Measurements from ENCODE around the gene ADGRG1. TPM values are rescaled to one million over a fixed set of nuclear protein-coding genes. Genes with fewer than 3 reads are reported as not detected.

Gene ADGRG1
- total RNA-seq, 1 experiment from 2014 or later, result 10.2 TPM

GRCh38 chr16:57622361-57623250 is 5.8 kb upstream of the ADGRG1 start:
- Mint-ChIP-seq H3K27ac (ENCODE audit: low read depth, unreplicated experiment) (peak overlapping the region; percentile 35), H3K27me3 (ENCODE audit: insufficient read depth, unreplicated experiment) (no peaks in the 10 kb centered on the region), H3K36me3 (ENCODE audit: insufficient read depth, unreplicated experiment) (no peaks in the 10 kb centered on the region), H3K4me3 (ENCODE audit: unreplicated experiment) (no peak overlapping the region), H3K9me3 (ENCODE audit: unreplicated experiment) (no peaks in the 10 kb centered on the region), H3K4me1 (ENCODE audit: insufficient read depth, unreplicated experiment) (peaks cover 62% of the 10 kb centered on the region)
- no peak for DNase-seq (ENCODE audit: unreplicated experiment)
- ChIA-PET CTCF (interaction anchor here (0.7 to 5.9 kb wide), 7 partner anchors 12 to 371 kb away, joined by 3 to 33 read pairs (median 5); no protein-coding TSS in a partner anchor), POLR2A (interaction anchor here (0.6 to 1.0 kb wide), 5 partner anchors 8 to 435 kb away, joined by 3 to 5 read pairs (median 3); no protein-coding TSS in a partner anchor)
- intact Hi-C loops (cut with micrococcal nuclease), result no loop called here
- TF ChIP-seq, protein P1, sequence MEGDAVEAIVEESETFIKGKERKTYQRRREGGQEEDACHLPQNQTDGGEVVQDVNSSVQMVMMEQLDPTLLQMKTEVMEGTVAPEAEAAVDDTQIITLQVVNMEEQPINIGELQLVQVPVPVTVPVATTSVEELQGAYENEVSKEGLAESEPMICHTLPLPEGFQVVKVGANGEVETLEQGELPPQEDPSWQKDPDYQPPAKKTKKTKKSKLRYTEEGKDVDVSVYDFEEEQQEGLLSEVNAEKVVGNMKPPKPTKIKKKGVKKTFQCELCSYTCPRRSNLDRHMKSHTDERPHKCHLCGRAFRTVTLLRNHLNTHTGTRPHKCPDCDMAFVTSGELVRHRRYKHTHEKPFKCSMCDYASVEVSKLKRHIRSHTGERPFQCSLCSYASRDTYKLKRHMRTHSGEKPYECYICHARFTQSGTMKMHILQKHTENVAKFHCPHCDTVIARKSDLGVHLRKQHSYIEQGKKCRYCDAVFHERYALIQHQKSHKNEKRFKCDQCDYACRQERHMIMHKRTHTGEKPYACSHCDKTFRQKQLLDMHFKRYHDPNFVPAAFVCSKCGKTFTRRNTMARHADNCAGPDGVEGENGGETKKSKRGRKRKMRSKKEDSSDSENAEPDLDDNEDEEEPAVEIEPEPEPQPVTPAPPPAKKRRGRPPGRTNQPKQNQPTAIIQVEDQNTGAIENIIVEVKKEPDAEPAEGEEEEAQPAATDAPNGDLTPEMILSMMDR (IDR thresholded peaks at IDR 0.05; ENCODE audit: unreplicated experiment), result no peak
- no TSS peak for BruUV-seq (replicated peaks)

DNA sequence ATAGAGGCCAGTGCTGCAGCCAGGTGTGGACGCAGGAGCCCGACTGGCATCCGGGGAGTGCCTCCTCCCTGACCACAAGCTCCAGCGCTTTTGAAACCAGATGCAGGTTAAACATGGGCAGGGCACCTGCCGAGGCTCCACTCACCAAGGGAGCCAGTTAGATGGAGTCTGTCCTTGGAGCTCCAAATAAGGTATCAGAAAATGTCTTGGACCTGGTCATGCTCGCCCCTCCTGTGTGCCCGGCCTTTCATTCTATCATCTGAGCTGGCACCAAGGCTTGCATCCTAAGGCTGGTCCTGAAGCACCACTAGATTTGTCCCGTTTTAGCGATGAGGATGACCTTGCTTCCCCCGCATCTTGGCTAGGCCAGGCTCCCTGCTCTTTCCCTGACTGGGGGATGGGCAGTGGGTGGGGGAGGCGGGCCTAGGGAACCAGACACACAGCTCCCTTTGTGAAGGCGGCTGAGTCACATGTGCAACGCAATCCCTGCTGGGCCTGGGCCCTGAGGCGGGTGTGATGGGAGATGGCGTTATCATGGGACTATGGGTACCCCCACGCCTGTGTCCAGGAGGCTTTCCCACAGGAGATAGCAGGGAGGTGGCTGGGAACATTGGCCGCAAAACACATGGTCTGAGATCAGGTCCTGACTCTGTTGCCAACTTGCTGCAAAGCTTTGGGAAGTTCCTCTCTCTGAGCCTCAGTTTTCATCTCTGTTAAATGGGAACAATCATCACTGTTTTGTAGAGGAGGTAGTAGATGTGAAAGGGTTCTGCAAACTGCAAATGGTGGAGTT is 5.0 kb upstream of the ADGRG1 start:
- Mint-ChIP-seq H3K36me3 (ENCODE audit: insufficient read depth, unreplicated experiment) (peaks cover under 1% of the 10 kb centered on the region), H3K9me3 (ENCODE audit: unreplicated experiment) (no peaks in the 10 kb centered on the region), H3K4me1 (ENCODE audit: insufficient read depth, unreplicated experiment) (peaks cover 60% of the 10 kb centered on the region), H3K27ac (ENCODE audit: low read depth, unreplicated experiment) (peak overlapping the region; percentile 35), H3K27me3 (ENCODE audit: insufficient read depth, unreplicated experiment) (no peaks in the 10 kb centered on the region), H3K4me3 (ENCODE audit: unreplicated experiment) (no peak overlapping the region)
- intact Hi-C loops (cut with micrococcal nuclease), result no loop called here
- BruUV-seq (replicated peaks), result no TSS peak
- TF ChIP-seq, protein P1 (IDR thresholded peaks at IDR 0.05; ENCODE audit: unreplicated experiment), result no peak
- CTCF ChIA-PET, result interaction anchor here (0.7 to 5.9 kb wide), 6 partner anchors 11 to 806 kb away, joined by 3 to 33 read pairs (median 4); no protein-coding TSS in a partner anchor
- peak; percentile 93 for DNase-seq (ENCODE audit: unreplicated experiment)
- POLR2A ChIA-PET, result interaction anchor here (0.7 to 1.0 kb wide), 2 partner anchors 11 to 436 kb away, joined by 3 to 5 read pairs; no protein-coding TSS in a partner anchor

DNA sequence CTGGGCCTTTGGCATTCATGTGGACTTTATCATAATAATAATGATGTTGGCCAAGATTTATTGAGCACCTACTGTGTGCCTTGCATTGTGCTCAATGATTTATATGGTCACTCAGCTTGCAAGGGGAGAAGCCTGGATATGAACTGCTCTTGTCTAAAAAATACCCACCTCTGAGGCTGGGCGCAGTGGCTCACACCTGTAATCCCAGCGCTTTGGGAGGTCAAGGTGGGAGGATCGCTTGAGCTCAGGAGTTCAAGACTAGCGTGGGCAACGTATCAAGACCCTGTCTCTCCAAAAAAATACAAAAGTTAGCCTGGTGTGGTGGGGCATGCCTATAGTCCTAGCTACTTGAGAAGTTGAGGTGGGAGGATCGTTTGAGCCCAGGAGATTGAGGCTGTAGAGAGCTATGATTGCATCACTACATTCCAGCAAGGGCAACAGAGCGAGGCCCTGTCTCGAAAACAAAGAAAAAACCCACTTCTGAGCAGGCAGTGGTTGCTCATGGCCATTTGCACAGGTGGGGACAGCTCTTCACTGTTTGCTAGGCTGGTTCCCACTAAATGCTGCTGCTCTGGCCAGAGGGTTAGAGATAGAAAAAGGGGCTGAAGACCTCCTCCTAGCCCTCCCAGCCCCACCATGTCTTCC is 4.3 kb upstream of the ADGRG1 start:
- Mint-ChIP-seq H3K4me1 (ENCODE audit: insufficient read depth, unreplicated experiment) (peaks cover 60% of the 10 kb centered on the region), H3K9me3 (ENCODE audit: unreplicated experiment) (no peaks in the 10 kb centered on the region), H3K36me3 (ENCODE audit: insufficient read depth, unreplicated experiment) (peaks cover 7% of the 10 kb centered on the region), H3K27ac (ENCODE audit: low read depth, unreplicated experiment) (no peak overlapping the region), H3K27me3 (ENCODE audit: insufficient read depth, unreplicated experiment) (no peaks in the 10 kb centered on the region), H3K4me3 (ENCODE audit: unreplicated experiment) (no peak overlapping the region)
- intact Hi-C loops (cut with micrococcal nuclease), result no loop called here
- TF ChIP-seq, protein P1 (IDR thresholded peaks at IDR 0.05; ENCODE audit: unreplicated experiment), result no peak
- DNase-seq (ENCODE audit: unreplicated experiment), result peak; percentile 57
- CTCF ChIA-PET, result interaction anchor here (0.7 to 5.9 kb wide), 5 partner anchors 14 to 807 kb away, joined by 3 to 33 read pairs (median 5); no protein-coding TSS in a partner anchor
- POLR2A ChIA-PET, result interaction anchor here (1.0 kb wide), 1 partner anchor 11 kb away, joined by 5 read pairs; no protein-coding TSS in a partner anchor
- BruUV-seq (replicated peaks), result no TSS peak
